OCI-LY7 (cell line): Measurements from ENCODE around the gene TBC1D24. TPM values are rescaled to one million over a fixed set of nuclear protein-coding genes. Genes with fewer than 3 reads are reported as not detected.

ENCODE experiments used
- BruUV-seq: library from RNA; stranded (reverse); fragments of 400-500 nt; replicated peaks from 2 replicates; lab custom pipeline; 2021; lab: Mats Ljungman, UMichigan
- CTCF ChIA-PET: fragments of 300-600 bp; sonication (Branson Sonifier 250); formaldehyde crosslinking; loops from one replicate; lab custom pipeline; 2022; ENCODE audit warnings: antibody characterized with exemption; ENCODE audit not compliant: unreplicated experiment; lab: Charles Lee
- POLR2A ChIA-PET: fragments of 300-600 bp; sonication (Branson Sonifier 250); formaldehyde crosslinking; loops from one replicate; lab custom pipeline; 2022; ENCODE audit warnings: antibody characterized with exemption; lab: Charles Lee
- DNase-seq: peaks from one replicate; pipeline ENCODE4 v3.0.0-alpha.2; 2015; ENCODE audit warnings: low spot score
- H2AFZ ChIP-seq: fragments of 200-600 bp; sonication (generic), shearing (Covaris generic); 2 replicates; pipeline ENCODE4 v1.6.1; 2014; ENCODE audit warnings: mild to moderate bottlenecking, antibody characterized with exemption, low read length, moderate library complexity
- H3K27ac ChIP-seq: fragments of 200-600 bp; sonication (generic); 2 replicates; pipeline ENCODE4 v1.5.1; 2014; ENCODE audit warnings: mixed run types, low read depth, mild to moderate bottlenecking, moderate library complexity, low read length, inconsistent platforms; ENCODE audit not compliant: poor library complexity, severe bottlenecking
- H3K36me3 ChIP-seq: fragments of 200-600 bp; sonication (generic); 2 replicates; pipeline ENCODE4 v1.6.1; 2014; ENCODE audit warnings: mild to moderate bottlenecking, antibody characterized with exemption, low read length, moderate library complexity, mixed read lengths; ENCODE audit not compliant: insufficient read depth
- H3K4me1 ChIP-seq: fragments of 200-600 bp; sonication (generic); 2 replicates; pipeline ENCODE4 v1.5.1; 2014; ENCODE audit warnings: mild to moderate bottlenecking, low read length; ENCODE audit not compliant: insufficient read depth, poor library complexity, severe bottlenecking
- H3K4me2 ChIP-seq: fragments of 200-600 bp; sonication (generic); 2 replicates; pipeline ENCODE4 v1.6.1; 2014; ENCODE audit warnings: mild to moderate bottlenecking, low read length
- H3K4me3 ChIP-seq: fragments of 200-600 bp; sonication (generic); 2 replicates; pipeline ENCODE4 v1.5.1; 2014; ENCODE audit warnings: mild to moderate bottlenecking, low read depth, low read length; ENCODE audit not compliant: poor library complexity, severe bottlenecking
- H3K79me2 ChIP-seq: fragments of 200-600 bp; sonication (generic); 2 replicates; pipeline ENCODE4 v1.6.1; 2016; ENCODE audit warnings: low read depth, mild to moderate bottlenecking, low read length, moderate library complexity, mixed read lengths; ENCODE audit not compliant: insufficient read depth
- H3K9me2 ChIP-seq: fragments of 200-600 bp; sonication (generic); 2 replicates; pipeline ENCODE4 v1.6.1; 2016; ENCODE audit warnings: mild to moderate bottlenecking, low read length, mixed read lengths; ENCODE audit not compliant: insufficient read depth
- H3K9me3 ChIP-seq: fragments of 200-600 bp; sonication (generic); 2 replicates; pipeline ENCODE4 v1.6.1; 2014; ENCODE audit warnings: mild to moderate bottlenecking, mixed run types, low read length, mixed read lengths
- H4K20me1 ChIP-seq: fragments of 200-600 bp; sonication (generic); 2 replicates; pipeline ENCODE4 v1.6.1; 2014; ENCODE audit warnings: mild to moderate bottlenecking, antibody characterized with exemption, low read length, moderate library complexity, mixed read lengths; ENCODE audit not compliant: insufficient read depth
- EZH2phosphoT487 ChIP-seq: fragments of 200-600 bp; sonication (generic); IDR thresholded peaks from 2 replicates; pipeline ENCODE4 v1.6.1; 2018; ENCODE audit warnings: low read depth, borderline replicate concordance, mild to moderate bottlenecking, mixed run types, antibody characterized with exemption, low read length, moderate library complexity, mixed read lengths
- intact Hi-C: fragments of 100-400 bp; cut with micrococcal nuclease; formaldehyde crosslinking; loops from one replicate; pipeline ENCODE4 v1.10.0; 2022; ENCODE audit not compliant: unreplicated experiment
- total RNA-seq, 2 experiments: library from RNA; depleted of rRNA in 1 of 2; stranded (reverse); fragments of >200 nt in 1 of 2; shearing (Covaris generic) in 1 of 2; gene quantifications; 2 replicates each; pipeline ENCODE4 v1.2.3, GENCODE V29; 2014 to 2022
- TF ChIP-seq, protein P1 (sequence below): fragments of 200-600 bp; sonication (generic); conservative IDR thresholded peaks from 2 replicates; pipeline ENCODE4 v1.5.1; 2014; ENCODE audit warnings: mild to moderate bottlenecking, antibody characterized with exemption, low read length, moderate library complexity, mixed read lengths

TBC1D24 gene
- total RNA-seq, 2 experiments from 2014 or later = 23.4 to 34.7 TPM

- H3K4me1 ChIP-seq = peaks cover 16% of the 10 kb centered on the region
- peaks cover 32% of the 10 kb centered on the region for H3K36me3 ChIP-seq
- no peak for DNase-seq
- H3K4me3 ChIP-seq = no peak overlapping the region
- POLR2A ChIA-PET = no interaction called here
- no peaks in the 10 kb centered on the region for H3K9me2 ChIP-seq
- TF ChIP-seq, protein P1, sequence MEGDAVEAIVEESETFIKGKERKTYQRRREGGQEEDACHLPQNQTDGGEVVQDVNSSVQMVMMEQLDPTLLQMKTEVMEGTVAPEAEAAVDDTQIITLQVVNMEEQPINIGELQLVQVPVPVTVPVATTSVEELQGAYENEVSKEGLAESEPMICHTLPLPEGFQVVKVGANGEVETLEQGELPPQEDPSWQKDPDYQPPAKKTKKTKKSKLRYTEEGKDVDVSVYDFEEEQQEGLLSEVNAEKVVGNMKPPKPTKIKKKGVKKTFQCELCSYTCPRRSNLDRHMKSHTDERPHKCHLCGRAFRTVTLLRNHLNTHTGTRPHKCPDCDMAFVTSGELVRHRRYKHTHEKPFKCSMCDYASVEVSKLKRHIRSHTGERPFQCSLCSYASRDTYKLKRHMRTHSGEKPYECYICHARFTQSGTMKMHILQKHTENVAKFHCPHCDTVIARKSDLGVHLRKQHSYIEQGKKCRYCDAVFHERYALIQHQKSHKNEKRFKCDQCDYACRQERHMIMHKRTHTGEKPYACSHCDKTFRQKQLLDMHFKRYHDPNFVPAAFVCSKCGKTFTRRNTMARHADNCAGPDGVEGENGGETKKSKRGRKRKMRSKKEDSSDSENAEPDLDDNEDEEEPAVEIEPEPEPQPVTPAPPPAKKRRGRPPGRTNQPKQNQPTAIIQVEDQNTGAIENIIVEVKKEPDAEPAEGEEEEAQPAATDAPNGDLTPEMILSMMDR = no peak
- TF ChIP-seq EZH2phosphoT487 = no peak
- BruUV-seq = no TSS peak
- H3K4me2 ChIP-seq = no peak overlapping the region
- H4K20me1 ChIP-seq = no peaks in the 10 kb centered on the region
- intact Hi-C loops = no loop called here
- H3K9me3 ChIP-seq = no peaks in the 10 kb centered on the region
- H3K27ac ChIP-seq = no peak overlapping the region
- no peak overlapping the region for H2AFZ ChIP-seq
- H3K79me2 ChIP-seq = no peaks in the 10 kb centered on the region
- CTCF ChIA-PET = no interaction called here
Observed at GRCh38 chr16:2528161-2529060, 53.5 kb downstream of the TBC1D24 start.

GRCh38 chr16:2529061-2529931 is 54.4 kb downstream of the TBC1D24 start:
- BruUV-seq = no TSS peak
- CTCF ChIA-PET = no interaction called here
- Histone ChIP-seq H3K79me2 (no peaks in the 10 kb centered on the region), H2AFZ (no peak overlapping the region), H3K4me3 (no peak overlapping the region), H3K36me3 (peaks cover 23% of the 10 kb centered on the region), H3K9me2 (no peaks in the 10 kb centered on the region), H3K4me2 (no peak overlapping the region), H3K27ac (no peak overlapping the region), H4K20me1 (no peaks in the 10 kb centered on the region), H3K9me3 (no peaks in the 10 kb centered on the region), H3K4me1 (peaks cover 18% of the 10 kb centered on the region)
- no peak for DNase-seq
- intact Hi-C loops = no loop called here
- POLR2A ChIA-PET = no interaction called here
- TF ChIP-seq, protein P1 = no peak
- no peak for TF ChIP-seq EZH2phosphoT487
